NB4 (cell line): ENCODE measurements around the gene SCNN1G.

Source experiments
- CTCF ChIP-seq: IDR thresholded peaks from one replicate; pipeline ENCODE4 v1.5.1; 2012; ENCODE audit warnings: low read depth, low read length
- MAX ChIP-seq: IDR thresholded peaks from 2 replicates; pipeline ENCODE4 v1.6.1; 2011; ENCODE audit warnings: low read depth, low read length
- MYC ChIP-seq: IDR thresholded peaks from 2 replicates; pipeline ENCODE4 v1.6.1; 2011; ENCODE audit warnings: low read depth, low read length
- POLR2A ChIP-seq: IDR thresholded peaks from 2 replicates; pipeline ENCODE4 v1.6.1; 2011; ENCODE audit warnings: mild to moderate bottlenecking; ENCODE audit not compliant: insufficient read length; ENCODE audit errors: extremely low read depth

- TF ChIP-seq CTCF (no peak), MAX (no peak), POLR2A (no peak), MYC (no peak)
Measured at GRCh38 chr16:23214796-23215195, 32.3 kb downstream of the SCNN1G start.
